GM19043 (cell line): ENCODE results near the gene PKHD1.

Source experiments
- ATAC-seq: cut with Tn5 transposase; IDR thresholded peaks from one replicate; pipeline ENCODE4 v1.9.1; 2021; ENCODE audit warnings: low read depth; ENCODE audit not compliant: unreplicated experiment

The PKHD1 gene

GRCh38 chr6:51737580-51738360 lies 349.6 kb downstream of the PKHD1 start:
- no peak for ATAC-seq

DNA sequence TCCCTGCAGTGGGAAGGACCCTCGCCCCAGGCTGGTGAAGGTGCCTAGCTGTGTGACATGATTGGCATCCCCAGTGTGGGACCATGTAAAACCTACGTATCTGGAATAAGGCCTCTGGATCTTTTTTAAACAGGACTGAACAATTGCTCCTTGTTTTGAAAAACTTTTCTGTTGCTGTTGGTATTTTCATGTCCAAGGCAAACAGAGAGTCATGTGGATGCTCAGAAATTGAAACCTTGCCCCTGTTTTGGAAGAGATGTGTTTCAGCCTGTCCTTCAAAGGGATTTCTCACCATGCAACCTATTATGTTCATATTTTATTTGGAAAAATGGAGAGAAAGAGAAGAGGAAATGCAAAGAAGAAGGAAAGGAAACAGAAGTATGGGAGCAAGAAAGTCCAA lies 362.3 kb downstream of the PKHD1 start:
- ATAC-seq: no peak

DNA sequence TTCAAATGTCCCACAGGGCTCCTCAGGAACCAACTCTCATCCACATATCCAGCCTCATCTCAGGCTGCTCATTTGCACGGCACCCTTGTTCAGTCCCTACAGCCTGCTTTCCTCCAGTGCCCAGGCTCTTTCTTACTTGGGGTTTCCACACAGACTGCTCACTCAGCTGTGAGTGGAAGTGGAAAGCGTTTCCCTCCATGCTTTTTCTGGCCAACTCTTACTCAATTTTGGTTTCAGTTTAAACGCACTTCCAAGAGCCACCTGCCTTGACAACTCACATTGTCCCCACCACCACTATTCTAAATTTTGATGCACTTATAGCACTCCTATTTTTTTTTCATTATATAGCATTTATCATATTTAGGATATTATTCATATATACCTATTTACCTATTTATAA lies 367.1 kb downstream of the PKHD1 start:
- no peak for ATAC-seq

- ATAC-seq: no peak
Observed at GRCh38 chr6:51719297-51719696, 368.1 kb downstream of the PKHD1 start.

DNA sequence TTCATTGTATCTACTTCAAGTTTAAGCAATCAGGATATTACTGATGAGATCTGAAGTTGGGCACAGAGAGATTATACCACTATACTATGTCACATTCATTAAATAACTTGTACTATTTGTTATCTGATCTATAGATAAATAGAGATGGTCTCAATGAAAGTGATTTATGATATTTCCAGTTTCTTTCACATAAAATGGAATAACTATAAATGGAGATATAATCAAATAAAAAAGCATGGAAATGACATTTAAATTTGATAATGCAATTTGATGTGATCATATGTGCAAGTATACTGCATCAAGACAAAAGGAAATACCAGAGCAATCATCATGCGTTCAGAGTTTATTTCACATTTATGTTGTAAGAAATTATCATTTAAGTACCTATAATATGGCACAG lies 368.9 kb downstream of the PKHD1 start:
- ATAC-seq: no peak

GRCh38 chr6:51717477-51717876 lies 369.9 kb downstream of the PKHD1 start:
- no peak for ATAC-seq

- ATAC-seq: no peak
Observed at GRCh38 chr6:51711876-51712275, 375.5 kb downstream of the PKHD1 start.

- ATAC-seq: no peak
Observed at GRCh38 chr6:51706086-51706485, 381.3 kb downstream of the PKHD1 start.

DNA sequence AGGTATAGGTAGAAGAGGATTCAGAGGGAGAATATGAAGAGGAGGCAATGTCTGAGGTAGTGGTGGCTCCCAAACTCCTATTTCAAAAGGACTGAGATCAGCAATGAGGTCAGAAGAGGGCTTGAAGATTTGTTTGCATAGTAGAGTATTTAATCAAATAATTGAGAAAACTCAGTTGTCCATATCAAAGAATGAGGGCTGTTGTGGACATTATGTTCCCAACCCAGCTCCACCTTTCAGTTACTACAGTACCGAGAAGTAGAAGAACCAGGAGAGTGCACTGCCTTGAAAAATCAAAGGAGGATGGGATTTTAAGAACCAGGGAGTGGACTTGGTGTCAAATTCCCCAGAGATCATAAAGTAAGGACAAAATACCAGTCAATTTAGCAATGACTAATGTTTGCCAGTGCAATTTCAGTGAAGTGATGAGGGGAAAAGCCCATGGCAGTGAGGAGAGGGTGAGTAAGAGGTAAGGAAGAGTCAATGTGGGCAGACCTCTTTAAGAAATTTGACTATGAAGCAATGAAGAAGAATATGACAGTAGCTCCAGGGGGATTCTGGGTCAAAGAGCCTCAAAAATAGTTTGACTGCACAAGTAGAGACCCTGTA lies 382.4 kb downstream of the PKHD1 start:
- no peak for ATAC-seq

GRCh38 chr6:51702851-51703250 lies 384.6 kb downstream of the PKHD1 start:
- ATAC-seq: no peak

DNA sequence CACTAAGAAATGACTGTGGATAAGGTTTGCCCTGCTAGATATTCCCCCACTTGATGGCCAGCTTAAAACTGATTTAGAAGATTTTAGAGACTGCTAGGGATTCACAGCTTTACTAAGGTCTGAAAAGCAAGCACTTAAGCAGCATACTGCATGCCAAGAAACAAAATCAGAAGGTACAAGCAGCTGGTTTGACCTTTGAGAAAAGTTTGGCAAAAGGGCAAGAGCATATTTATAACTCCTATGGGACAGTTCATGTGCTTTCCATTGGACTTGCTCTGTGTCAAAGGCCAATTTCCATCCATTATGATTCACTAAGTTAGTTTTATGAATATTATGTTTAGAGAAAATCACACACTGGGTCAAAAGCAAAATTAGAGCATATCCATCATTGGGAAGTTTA lies 402.8 kb downstream of the PKHD1 start:
- no peak for ATAC-seq

- no peak for ATAC-seq
Observed at GRCh38 chr6:51684038-51684437, 403.4 kb downstream of the PKHD1 start.

DNA sequence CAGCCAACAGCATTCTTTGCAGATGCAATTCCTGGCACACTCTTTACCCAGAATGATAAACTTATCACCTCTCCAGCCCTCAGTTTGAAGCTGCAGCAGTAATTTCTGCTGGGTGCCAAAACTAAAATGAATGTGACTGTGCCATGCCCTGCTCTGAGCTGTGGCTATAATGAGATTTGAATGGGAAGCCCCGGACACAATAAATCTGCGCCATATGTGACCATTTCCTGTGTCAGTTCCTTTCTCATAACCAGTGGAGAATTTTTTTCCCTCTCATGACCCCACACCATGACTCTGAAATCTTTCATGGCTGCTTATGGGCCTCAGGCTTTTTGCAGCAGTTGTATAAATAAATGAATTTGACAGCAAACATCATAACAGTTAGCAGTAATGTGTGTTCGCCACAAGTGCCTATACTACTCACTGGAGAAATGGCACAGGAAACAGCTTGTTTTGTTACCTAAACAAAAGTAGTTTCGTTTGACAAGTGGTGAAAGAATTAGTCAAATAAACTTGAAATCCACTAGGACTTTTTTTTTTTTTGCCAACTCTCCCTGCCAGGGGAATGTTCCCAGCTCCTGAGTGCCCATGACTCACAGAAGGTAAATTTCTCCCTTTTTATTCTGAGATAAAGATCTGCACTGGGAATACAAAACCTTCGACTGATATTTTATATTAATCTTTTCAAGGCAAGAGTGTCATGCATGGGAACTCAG lies 408.4 kb downstream of the PKHD1 start:
- ATAC-seq: no peak

DNA sequence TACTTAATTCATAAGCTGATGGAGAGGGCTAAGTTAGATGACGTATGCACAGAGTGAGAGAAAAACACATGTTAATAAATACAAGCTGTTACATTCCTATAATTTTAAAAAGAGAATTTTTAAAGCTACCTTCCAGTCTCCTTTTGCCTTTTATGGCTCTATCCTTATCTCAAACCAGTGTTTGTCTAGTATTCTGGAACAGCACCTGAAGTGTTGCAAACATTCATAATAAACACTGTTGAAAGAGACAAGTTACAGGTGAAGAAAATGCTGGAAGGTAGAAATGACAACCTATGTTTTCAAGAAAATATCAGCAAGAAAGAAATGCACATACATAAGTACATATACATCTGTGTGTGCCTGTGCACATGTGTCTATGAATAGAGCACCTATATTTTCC lies 409.1 kb downstream of the PKHD1 start:
- no peak for ATAC-seq

GRCh38 chr6:51675922-51676275 lies 411.5 kb downstream of the PKHD1 start:
- no peak for ATAC-seq

GRCh38 chr6:51675020-51675921 lies 412.1 kb downstream of the PKHD1 start:
- ATAC-seq: no peak

GRCh38 chr6:51663525-51663924 lies 423.9 kb downstream of the PKHD1 start:
- no peak for ATAC-seq

GRCh38 chr6:51660767-51661166 lies 426.6 kb downstream of the PKHD1 start:
- no peak for ATAC-seq

- no peak for ATAC-seq
Observed at GRCh38 chr6:51657491-51657890, 429.9 kb downstream of the PKHD1 start.

DNA sequence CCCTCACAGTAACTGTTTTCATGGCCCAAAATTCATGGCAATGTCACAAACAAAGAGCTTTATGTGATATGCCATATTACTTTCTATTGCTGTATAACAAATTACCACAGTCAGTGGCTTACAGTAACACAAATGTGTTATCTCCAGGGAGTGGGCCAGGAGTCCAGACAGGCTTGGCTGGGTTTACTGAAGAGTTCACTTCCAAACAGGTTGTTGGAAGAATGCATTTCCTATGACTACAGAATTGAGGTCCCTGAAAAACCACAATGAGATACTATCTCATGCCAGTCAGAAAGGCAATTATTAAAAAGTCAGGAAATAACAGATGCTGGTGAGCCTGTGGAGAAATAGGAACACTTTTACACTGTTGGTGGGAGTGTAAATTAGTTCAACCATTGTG lies 431.9 kb downstream of the PKHD1 start:
- no peak for ATAC-seq

DNA sequence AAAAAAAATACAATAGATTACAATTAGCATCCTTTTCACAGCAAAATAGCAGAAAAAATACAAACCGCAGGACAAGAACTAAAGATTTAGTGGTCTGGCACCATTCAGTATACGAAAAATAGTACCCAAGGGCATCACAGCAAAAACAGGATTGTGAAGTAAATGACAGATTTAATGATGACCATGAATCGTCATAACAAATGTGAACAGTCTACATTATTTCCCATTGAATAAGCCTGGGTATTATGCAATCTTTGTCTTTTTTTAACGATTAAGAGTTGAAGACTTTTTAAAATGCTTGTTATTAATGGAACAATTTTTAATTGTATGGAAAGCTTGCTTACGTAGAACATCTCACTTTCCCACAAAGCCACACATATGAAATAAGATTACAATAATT lies 432.8 kb downstream of the PKHD1 start:
- no peak for ATAC-seq
